Activated CD4-positive, alpha-beta T cell treated with anti-CD3 and anti-CD28 coated beads, Interleukin-2, Interleukin-6, amounts not matched to agents 100 ng/mL and 50 ng/mL, durations not matched to agents 16 hours and 8 hours (primary cell): Measurements from ENCODE around the gene FNDC11.

Experiments
- DNase-seq: peaks from one replicate; pipeline ENCODE4 v3.0.0-alpha.2; 2020

Gene FNDC11

DNA sequence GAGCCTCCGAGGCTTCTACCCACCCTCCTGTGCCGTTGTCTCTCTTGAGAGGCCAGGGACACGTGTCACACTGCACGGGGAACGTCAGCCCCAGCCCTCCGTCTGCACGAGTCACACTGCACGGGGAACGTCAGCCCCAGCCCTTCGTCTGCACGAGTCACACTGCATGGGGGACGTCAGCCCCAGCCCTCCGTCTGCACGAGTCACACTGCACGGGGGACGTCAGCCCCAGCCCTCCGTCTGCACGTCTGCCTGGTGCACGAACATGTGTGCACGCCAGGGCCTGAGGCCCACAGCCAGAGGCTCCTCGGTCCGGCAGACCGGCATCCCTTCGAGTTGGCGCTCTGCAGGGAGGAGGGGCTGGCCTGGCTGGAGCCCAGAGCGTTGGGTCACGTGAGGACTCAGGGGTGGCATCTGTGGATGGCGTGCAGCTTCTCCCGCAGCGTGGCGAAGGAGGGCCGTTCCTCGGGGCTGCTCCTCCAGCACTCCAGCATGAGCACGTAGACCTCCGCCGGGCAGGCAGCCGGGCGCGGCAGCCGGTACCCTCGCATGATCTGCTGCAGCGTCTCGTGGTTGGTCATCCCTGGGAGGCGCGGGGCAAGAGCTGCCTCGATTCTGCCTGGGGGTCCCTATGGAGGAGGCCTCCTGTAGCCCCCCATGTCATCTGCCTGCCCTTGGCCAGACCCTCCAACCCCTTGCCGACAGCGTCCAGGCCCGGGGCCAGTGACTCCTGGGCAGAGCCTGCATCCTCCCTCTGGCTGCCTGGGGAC lies 13.4 kb upstream of the FNDC11 start:
- no peak for DNase-seq

DNA sequence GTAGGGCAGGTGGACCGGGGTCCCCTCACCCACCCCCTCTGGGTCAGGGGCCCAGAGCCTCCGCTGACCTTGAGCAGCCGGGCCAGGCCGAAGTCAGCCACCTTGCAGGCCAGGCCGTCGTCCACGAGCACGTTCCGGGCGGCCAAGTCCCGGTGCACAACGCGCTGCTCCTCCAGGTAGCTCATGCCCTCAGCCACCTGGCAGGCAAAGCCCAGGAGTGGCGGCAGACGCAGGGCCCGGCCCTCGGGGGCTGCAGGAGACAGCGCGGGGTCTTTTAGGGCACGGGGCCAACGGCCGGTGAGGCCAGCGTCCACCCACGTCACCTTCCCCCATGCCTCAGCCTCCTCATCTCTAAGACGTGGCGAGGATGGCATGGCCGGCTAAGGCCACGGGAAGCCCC lies 12.6 kb upstream of the FNDC11 start:
- no peak for DNase-seq

DNA sequence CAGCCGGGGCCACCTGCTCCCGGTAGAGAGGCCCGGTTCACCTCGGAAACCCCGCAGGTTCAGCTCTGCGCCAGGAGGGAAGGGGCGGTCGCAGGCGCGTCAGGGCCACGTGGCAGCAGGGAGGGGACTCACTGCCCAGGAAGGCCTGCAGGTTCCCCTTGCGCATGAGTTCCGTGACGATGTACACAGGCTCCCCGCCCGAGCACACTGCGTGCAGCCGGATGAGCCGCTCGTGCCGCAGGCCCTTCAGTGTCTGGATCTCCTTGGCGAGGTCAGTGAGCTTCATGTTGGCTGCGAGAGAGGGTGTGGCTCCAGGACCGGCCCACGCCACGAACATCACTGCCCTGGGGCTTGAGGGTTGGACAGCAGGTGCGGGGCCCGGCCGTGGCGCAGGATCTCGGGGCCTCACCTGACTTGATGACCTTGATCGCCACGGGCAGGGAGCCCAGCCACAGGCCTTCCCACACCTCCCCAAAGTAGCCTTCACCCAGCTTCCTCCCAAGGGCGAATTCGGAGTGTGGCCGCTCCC lies 11.9 kb upstream of the FNDC11 start:
- DNase-seq: no peak

GRCh38 chr20:63542696-63543095 lies 11.3 kb upstream of the FNDC11 start:
- no peak for DNase-seq

DNA sequence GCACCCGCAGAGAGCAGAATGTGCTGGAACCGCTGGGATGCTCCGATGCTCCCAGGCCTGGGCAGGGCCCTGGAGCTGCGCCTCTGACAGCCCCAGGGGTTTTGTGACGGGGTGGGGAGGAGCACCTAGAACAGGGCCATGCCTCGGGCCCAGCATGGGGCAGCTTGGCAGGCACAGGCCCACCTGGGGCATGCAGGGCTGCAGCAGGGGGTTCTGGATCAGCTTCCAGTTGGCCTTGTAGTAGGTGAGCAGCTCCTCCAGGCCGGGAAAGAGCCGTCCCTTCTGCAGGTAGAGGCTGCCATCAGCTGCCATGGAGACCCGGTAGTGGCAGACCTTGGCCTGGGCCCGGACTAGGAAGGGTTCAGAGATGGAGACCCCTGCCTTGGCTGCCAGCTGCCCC lies 10.8 kb upstream of the FNDC11 start:
- DNase-seq: no peak

GRCh38 chr20:63543733-63544132 lies 10.2 kb upstream of the FNDC11 start:
- no peak for DNase-seq

DNA sequence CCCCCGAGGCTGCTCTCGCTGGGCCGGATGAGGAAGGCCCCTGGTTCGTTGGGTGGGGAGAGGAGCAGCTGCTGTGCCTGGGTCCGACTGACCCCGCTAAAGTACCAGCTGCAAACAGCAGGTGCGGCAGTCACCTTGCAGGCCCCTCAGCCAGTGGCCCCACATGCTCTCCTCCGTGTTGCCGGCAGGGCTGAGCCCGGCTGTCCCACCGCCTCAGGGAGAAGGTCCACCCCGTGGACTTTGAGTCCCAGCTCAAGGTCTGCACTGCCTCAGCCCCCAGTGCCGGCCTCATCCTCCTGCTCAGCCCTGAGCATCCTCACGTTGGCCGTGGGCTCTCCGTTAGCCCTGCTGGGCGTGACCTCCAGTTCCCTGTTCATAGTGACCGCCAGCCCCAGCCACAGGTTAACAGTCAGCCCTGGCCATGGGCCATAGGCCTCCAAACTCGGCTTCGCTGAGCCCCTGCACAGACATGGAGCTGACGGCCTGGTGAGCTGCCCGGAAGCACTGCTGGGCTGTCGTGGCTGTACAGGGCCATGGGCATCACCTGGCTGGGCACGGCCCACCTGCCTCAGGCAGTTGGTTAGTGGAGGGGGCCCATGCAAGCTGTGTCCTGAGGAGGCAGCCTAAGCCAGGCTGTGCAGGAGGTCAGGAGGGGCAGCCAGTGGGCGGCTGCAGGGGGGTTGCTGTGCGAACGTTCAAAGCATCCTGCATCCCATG lies 9.6 kb upstream of the FNDC11 start:
- no peak for DNase-seq

DNA sequence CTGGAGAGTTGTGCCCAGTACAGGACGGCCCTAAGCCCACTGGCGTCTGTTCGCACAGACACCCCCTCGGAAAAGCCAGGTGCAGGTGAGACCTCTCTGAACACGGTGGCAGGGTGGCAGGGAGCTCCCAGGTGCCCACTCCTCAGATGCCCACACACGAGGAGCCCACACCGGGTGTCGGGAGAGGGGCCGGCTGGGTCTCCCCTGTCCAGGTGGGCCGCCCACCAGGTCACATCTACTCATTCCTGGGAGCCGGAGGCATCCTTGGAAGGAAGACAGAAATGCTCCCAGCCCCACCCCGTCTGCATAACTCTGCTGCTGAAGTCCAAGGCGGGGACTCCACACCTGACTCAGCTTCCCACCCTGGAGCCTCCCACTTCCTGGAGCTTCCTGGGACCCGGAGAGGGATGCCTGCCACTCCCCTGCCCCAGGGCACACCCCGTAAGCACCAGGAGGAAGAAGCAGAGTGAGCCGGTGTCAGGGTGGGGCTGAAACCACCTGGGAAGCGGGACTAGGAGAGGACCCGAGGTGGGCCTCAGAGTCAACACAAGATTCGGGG lies 8.9 kb upstream of the FNDC11 start:
- no peak for DNase-seq

GRCh38 chr20:63545814-63546213 lies 8.1 kb upstream of the FNDC11 start:
- no peak for DNase-seq

GRCh38 chr20:63546256-63546955 lies 7.6 kb upstream of the FNDC11 start:
- no peak for DNase-seq

GRCh38 chr20:63546956-63547724 lies 6.8 kb upstream of the FNDC11 start:
- no peak for DNase-seq

- DNase-seq: no peak
These were observed 6.1 kb upstream of the FNDC11 start, which contains the start of gene SRMS for GRCh38 chr20:63547725-63548480. Gene SRMS, minus strand, starts transcription at chr20:63547749. Its CDS starts 286 bp downstream, at chr20:63547463.

- DNase-seq: no peak
These were observed 5.4 kb upstream of the FNDC11 start for GRCh38 chr20:63548542-63548941.

- no peak for DNase-seq
These were observed 4.9 kb upstream of the FNDC11 start for GRCh38 chr20:63549019-63549418.

DNA sequence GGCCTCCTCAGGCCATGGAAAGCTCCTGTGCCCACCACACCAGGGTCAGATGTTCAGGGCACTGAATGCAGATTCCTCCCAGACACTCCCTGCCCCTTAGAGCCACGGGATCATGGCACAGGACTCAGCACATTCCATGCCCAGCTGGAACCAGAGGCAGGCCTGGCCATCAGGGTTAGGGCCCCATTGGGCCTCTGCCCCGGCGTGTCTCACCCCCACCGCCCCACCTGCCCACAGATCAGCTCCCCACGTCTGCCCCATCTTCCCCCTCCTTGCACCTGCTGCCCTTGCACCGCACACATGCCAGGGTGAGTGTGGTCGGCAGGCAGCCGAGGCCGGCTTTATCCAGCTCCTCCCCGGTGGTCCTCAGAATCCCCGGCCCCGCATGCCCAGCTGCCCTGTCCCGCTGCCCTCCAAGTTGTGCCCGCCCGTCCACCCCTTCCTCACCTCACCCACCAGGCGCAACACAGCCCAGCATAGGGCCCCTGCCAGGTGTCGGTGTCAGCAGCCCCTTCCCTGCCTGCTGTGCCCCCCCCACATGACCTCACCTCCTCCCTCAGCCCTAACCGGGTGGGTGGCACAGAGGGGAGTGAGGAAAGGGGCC lies 4.2 kb upstream of the FNDC11 start:
- no peak for DNase-seq

DNA sequence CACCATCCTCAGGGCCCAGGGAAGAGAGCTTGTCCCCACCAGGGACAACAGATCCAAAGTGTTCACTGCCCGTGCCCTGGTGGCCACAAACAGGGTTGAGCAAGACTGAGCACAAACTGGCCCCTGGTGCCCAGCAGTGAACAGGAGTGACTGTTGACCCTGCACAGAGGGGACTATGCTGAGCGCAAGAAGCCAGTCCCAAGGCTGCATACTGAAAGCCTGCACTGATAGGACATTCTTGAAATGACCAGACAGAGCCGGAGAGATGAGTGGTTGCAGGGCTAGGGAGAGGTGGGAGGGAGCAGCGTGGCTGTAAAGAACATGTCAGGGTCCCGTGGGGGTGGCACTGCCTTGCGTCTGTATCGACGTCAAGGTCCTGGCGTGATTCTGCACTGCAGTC lies 2.9 kb upstream of the FNDC11 start:
- no peak for DNase-seq

DNA sequence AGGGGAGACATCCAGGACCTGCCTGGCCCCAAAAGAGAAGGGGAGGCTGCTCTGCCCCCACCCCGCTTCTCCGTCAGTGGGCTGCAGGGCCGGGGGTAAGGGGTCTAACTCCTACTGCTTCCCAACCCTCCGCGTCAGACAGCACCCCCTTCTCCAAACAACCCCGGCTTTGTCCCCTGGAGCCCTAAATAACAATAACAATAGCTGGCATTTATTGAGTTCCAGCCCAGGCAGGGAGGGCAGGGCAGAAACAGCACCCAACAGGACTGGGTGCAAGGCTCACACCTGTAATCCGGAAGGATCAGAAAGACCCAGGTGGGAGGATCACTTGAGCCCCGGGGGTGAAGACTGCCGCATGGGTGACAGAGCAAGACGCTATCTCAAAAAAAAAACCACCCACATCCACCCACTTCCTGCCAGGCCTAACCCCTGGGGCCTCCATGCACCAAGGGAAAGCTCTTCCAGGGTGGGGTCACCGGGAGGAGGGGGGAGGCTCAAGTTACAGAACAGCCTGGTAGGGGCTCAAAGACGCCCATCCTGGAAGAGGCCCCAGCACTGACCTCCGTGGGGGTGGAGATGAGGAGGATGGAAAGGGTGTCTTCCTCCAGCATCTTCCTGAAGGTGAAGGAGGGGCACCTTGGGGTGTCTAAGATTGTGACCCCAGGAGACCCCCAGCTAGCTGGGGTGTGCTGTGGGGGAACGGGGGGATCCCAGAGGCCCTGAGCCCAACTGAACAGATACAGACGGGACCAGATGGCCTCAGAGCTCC lies 1.3 kb upstream of the FNDC11 start:
- peak; percentile 28 for DNase-seq

- DNase-seq: peak; percentile 81
These were observed 567 bp upstream of the FNDC11 start for GRCh38 chr20:63553251-63553932.

- DNase-seq: no peak
These were observed 661 bp downstream of the FNDC11 start for GRCh38 chr20:63554361-63555278.
